GM12878 (cell line): Measurements from ENCODE around the gene CLIC5. TPM values are rescaled to one million over a fixed set of nuclear protein-coding genes. Genes with fewer than 3 reads are reported as not detected.

Experiments
- CREB1 ChIP-seq: IDR thresholded peaks from 2 replicates; pipeline ENCODE4 v1.6.1; 2012; ENCODE audit warnings: low read depth, mild to moderate bottlenecking, inconsistent platforms
- EED ChIP-seq: sonication (generic); IDR thresholded peaks from 2 replicates; pipeline ENCODE4 v1.6.1; 2016; ENCODE audit warnings: antibody characterized with exemption, low read depth
- ETV6 ChIP-seq, 2 experiments: fragments of 450-650 bp in 1 of 2; IDR thresholded peaks in 1 of 2; conservative IDR thresholded peaks in 1 of 2; 2 replicates each; pipeline ENCODE4 v1.6.1; 2014; ENCODE audit warnings: antibody characterized with exemption in 1 of 2, borderline replicate concordance in 1 of 2, low read depth in 1 of 2, mild to moderate bottlenecking in 1 of 2, moderate library complexity in 1 of 2
- GABPA ChIP-seq: IDR thresholded peaks from 2 replicates; pipeline ENCODE4 v1.6.1; 2014; ENCODE audit warnings: antibody characterized with exemption, low read depth, mild to moderate bottlenecking, inconsistent platforms
- IRF4 ChIP-seq: IDR thresholded peaks from 2 replicates; pipeline ENCODE4 v1.6.1; 2011; ENCODE audit warnings: low read depth, low read length
- NR2C2 ChIP-seq: IDR thresholded peaks from 2 replicates; pipeline ENCODE4 v1.6.1; 2011; ENCODE audit warnings: borderline replicate concordance, low read depth; ENCODE audit not compliant: control insufficient read depth, insufficient read length
- RCOR1 ChIP-seq: conservative IDR thresholded peaks from 2 replicates; pipeline ENCODE4 v1.6.1; 2012; ENCODE audit warnings: low read depth, low read length, improper control_type of control experiment
- RELB ChIP-seq: fragments of 450-650 bp; IDR thresholded peaks from 2 replicates; pipeline ENCODE4 v1.6.1; 2017; ENCODE audit warnings: low read depth, mild to moderate bottlenecking, moderate library complexity
- SMAD5 ChIP-seq: IDR thresholded peaks from 2 replicates; pipeline ENCODE4 v1.6.1; 2016; ENCODE audit warnings: antibody characterized with exemption, low read depth
- STAT3 ChIP-seq: IDR thresholded peaks from 2 replicates; pipeline ENCODE4 v1.6.1; 2011; ENCODE audit warnings: low read depth, low read length, improper control_type of control experiment
- WRNIP1 ChIP-seq: IDR thresholded peaks from 2 replicates; pipeline ENCODE4 v1.6.1; 2011; ENCODE audit warnings: low read depth, low read length, improper control_type of control experiment, borderline replicate concordance
- YY1 ChIP-seq: IDR thresholded peaks from 2 replicates; pipeline ENCODE4 v1.6.1; 2011; ENCODE audit warnings: low read depth, mild to moderate bottlenecking, low read length
- ZBTB33 ChIP-seq: fragments of 450-650 bp; IDR thresholded peaks from 2 replicates; pipeline ENCODE4 v1.6.1; 2017; ENCODE audit warnings: mild to moderate bottlenecking
- ZNF217 ChIP-seq: fragments of 450-650 bp; IDR thresholded peaks from 2 replicates; pipeline ENCODE4 v1.6.1; 2017; ENCODE audit warnings: antibody characterized with exemption, mild to moderate bottlenecking
- ZNF384 ChIP-seq: IDR thresholded peaks from 2 replicates; pipeline ENCODE4 v1.6.1; 2012; ENCODE audit warnings: low read depth, mild to moderate bottlenecking, low read length, improper control_type of control experiment, borderline replicate concordance
- ZNF687 ChIP-seq: fragments of 450-650 bp; IDR thresholded peaks from 2 replicates; pipeline ENCODE4 v1.6.1; 2017; ENCODE audit warnings: mild to moderate bottlenecking, moderate library complexity
- polyA plus RNA-seq, 11 experiments: library from polyadenylated mRNA; depleted of rRNA in 4 of 11; unstranded in 6 of 11; stranded (reverse) in 5 of 11; fragments of >200 nt; fragmentation: Nextera tagmentation in 4 of 11; fragmentation: Illumina TruSeq in 1 of 11; extraction: Ambion mirVana in 4 of 11; extraction: Trizol in 1 of 11; gene quantifications; 1 replicate in 1 of 11; 2 replicates in 10 of 11; pipeline versions ENCODE4 v1.2.1 to v1.2.3, GENCODE V29; 2011 to 2016; ENCODE audit warnings: inconsistent platforms in 2 of 11, missing spikeins in 2 of 11, low read depth in 1 of 11
- total RNA-seq, 4 experiments: library from RNA; depleted of rRNA in 3 of 4; stranded (reverse); fragments of >200 nt in 3 of 4; fragmentation: Illumina TruSeq in 1 of 4; extraction: Trizol in 1 of 4; gene quantifications; 2 replicates each; pipeline versions ENCODE4 v1.2.1 to v1.2.3, GENCODE V29; 2013 to 2021
- TF ChIP-seq, protein P1 (sequence below): fragments of 450-650 bp; formaldehyde crosslinking; IDR thresholded peaks from 2 replicates; pipeline ENCODE4 v1.4.0; 2022; ENCODE audit warnings: mild to moderate bottlenecking, moderate library complexity

Gene CLIC5
- total and polyA plus RNA-seq, 10 of the 15 experiments (the other 5 are each of a cell fraction or from before 2014, with no cell fraction given): 0.01 to 0.08 (median 0.02) TPM; not detected in 7

DNA sequence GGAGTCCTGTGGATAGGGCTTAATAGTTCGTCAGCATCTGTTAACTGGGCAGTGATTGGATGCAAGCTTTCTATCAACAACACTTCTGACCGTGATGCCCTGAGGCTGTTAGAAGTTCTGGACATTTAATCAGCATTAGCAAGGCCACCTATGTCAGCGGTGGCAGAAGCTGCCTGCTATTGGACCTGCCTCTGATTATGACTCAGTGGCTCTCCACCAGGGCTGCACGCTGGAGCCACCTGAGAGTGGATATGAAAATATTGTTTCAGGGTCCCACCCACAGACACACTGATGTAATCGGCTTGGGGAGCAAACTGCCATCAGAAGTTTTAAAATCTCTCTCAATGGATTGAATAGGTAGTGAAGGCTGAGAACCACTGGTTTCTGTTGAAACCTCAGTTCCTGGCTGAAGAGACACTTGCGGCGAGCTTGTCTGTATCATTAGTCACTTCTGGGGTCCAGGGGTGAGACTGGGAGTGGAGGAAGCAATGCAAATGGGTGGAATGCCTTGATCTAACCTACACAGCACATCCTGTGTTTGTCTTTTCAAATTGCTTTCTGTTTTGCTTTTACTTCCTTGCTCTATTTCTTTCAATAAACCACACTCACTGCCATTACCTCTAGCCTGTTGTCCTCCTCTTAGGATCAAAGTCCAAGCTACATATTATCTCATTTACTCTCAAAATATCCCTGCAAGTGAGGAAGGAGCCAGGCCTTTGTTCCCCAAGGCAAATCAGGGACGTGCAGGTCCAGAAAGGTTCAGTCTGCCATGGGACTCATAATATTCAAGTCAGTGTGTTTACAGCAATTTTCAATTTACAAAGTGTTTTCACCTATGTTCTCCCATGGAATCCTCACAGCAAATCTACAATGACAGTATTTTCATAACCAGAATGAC lies 4.2 kb downstream of the CLIC5 start (continued):
- TF ChIP-seq ZBTB33: no peak
- no peak for TF ChIP-seq STAT3
- no peak for TF ChIP-seq ZNF217
- TF ChIP-seq EED: peak; percentile 46; the same call in 1 of the 2 replicates
- TF ChIP-seq, protein P1, sequence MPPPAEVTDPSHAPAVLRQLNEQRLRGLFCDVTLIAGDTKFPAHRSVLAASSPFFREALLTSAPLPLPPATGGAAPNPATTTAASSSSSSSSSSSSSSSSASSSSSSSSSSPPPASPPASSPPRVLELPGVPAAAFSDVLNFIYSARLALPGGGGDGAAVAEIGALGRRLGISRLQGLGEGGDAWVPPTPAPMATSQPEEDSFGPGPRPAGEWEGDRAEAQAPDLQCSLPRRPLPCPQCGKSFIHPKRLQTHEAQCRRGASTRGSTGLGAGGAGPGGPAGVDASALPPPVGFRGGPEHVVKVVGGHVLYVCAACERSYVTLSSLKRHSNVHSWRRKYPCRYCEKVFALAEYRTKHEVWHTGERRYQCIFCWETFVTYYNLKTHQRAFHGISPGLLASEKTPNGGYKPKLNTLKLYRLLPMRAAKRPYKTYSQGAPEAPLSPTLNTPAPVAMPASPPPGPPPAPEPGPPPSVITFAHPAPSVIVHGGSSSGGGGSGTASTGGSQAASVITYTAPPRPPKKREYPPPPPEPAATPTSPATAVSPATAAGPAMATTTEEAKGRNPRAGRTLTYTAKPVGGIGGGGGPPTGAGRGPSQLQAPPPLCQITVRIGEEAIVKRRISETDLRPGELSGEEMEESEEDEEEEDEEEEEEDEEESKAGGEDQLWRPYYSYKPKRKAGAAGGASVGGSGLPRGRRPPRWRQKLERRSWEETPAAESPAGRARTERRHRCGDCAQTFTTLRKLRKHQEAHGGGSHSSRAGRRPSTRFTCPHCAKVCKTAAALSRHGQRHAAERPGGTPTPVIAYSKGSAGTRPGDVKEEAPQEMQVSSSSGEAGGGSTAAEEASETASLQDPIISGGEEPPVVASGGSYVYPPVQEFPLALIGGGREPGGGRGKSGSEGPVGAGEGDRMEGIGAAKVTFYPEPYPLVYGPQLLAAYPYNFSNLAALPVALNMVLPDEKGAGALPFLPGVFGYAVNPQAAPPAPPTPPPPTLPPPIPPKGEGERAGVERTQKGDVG (CRISPR knock-in tag): no peak
- TF ChIP-seq YY1: no peak
- no peak for TF ChIP-seq CREB1
- no peak for TF ChIP-seq RELB
- TF ChIP-seq GABPA: no peak
- TF ChIP-seq SMAD5: no peak
- TF ChIP-seq ZNF687: no peak
- TF ChIP-seq RCOR1: no peak
- no peak for TF ChIP-seq ZNF384
- peak in 1 of 2 experiments; percentile 60; a peak in 2 of 4 replicates for TF ChIP-seq ETV6 (conservative IDR thresholded peaks at IDR 0.05 in 1 of 2, IDR thresholded peaks at IDR 0.05 in 1 of 2; ENCODE audit: borderline replicate concordance in 1 of 2, low read depth in 1 of 2)
- no peak for TF ChIP-seq WRNIP1
- TF ChIP-seq IRF4: peak; percentile 72; the same call in 1 of the 2 replicates
- no peak for TF ChIP-seq NR2C2
